T-cell (primary cell): Measurements from ENCODE around the gene KRTAP10-9. TPM values are rescaled to one million over a fixed set of nuclear protein-coding genes. Genes with fewer than 3 reads are reported as not detected.

Experiments
- ATAC-seq, 4 experiments: fragments of 200-7000 bp in 3 of 4; fragments of 150-1000 bp in 1 of 4; cut with Tn5 transposase; replicated peaks in 1 of 4; 1 replicate in 3 of 4; 2 replicates in 1 of 4; pipeline ENCODE4 v1.10.0; 2021; ENCODE audit warnings: moderate library complexity in 3 of 4, mild to moderate bottlenecking in 2 of 4, moderate number of reproducible peaks in 1 of 4
- CTCF ChIA-PET, 2 donors: fragments of 300-600 bp; sonication (Branson Sonifier 250); formaldehyde crosslinking; loops; one replicate each; lab custom pipeline; 2022; ENCODE audit warnings: antibody characterized with exemption in 2 of 2; lab: Charles Lee
- POLR2A ChIA-PET, 2 donors: fragments of 300-600 bp; sonication (Branson Sonifier 250); formaldehyde crosslinking; loops; one replicate each; lab custom pipeline; 2022; ENCODE audit warnings: antibody characterized with exemption in 2 of 2; lab: Charles Lee
- DNase-seq, 35 experiments: peaks; one replicate each; pipeline versions ENCODE4 v3.0.0 to v3.0.0-alpha.2; 2013 to 2023
- H3K27ac ChIP-seq: one replicate; pipeline ENCODE4 v1.5.1; 2013; ENCODE audit warnings: low read length
- H3K27me3 ChIP-seq, 2 experiments: replicated peaks in 1 of 2; 1 replicate in 1 of 2; 2 replicates in 1 of 2; pipeline versions ENCODE4 v1.6.1 to v1.7.0; 2013; ENCODE audit warnings: low read length in 1 of 2, mixed read lengths in 1 of 2; ENCODE audit not compliant: control insufficient read depth in 2 of 2, insufficient read depth in 2 of 2; ENCODE audit errors: extremely low read depth in 1 of 2
- H3K36me3 ChIP-seq, 2 donors: 1 replicate in 1 of 2; 2 replicates in 1 of 2; pipeline versions ENCODE4 v1.6.1 to v1.7.0; 2013; ENCODE audit warnings: low read length in 1 of 2; ENCODE audit not compliant: control insufficient read depth in 2 of 2, insufficient read depth in 1 of 2; ENCODE audit errors: extremely low read depth in 1 of 2
- H3K4me1 ChIP-seq, 2 experiments: 1 replicate in 1 of 2; 2 replicates in 1 of 2; pipeline versions ENCODE4 v1.6.1 to v1.7.0; 2013; ENCODE audit warnings: low read length in 2 of 2, mixed read lengths in 1 of 2; ENCODE audit not compliant: insufficient read depth in 2 of 2, control insufficient read depth in 1 of 2; ENCODE audit errors: extremely low read depth in 1 of 2
- H3K4me3 ChIP-seq, 2 donors: 1 replicate in 1 of 2; 2 replicates in 1 of 2; pipeline versions ENCODE4 v1.5.1 to v1.7.0; 2013; ENCODE audit warnings: mild to moderate bottlenecking in 2 of 2, low read length in 1 of 2, moderate library complexity in 1 of 2; ENCODE audit not compliant: control insufficient read depth in 1 of 2; ENCODE audit errors: extremely low read depth in 1 of 2
- H3K9me3 ChIP-seq: 2 replicates; pipeline ENCODE4 v1.7.0; 2013
- H3K27ac Mint-ChIP-seq, 2 donors: one replicate each; pipeline ENCODE4 v1.8.0; 2020 to 2021; ENCODE audit warnings: mild to moderate bottlenecking in 2 of 2, mixed read lengths in 2 of 2
- H3K27me3 Mint-ChIP-seq, 2 donors: one replicate each; pipeline ENCODE4 v1.8.0; 2021 to 2022; ENCODE audit warnings: mixed read lengths in 2 of 2
- H3K36me3 Mint-ChIP-seq: one replicate; pipeline ENCODE4 v1.8.0; 2021; ENCODE audit warnings: mixed read lengths
- H3K4me1 Mint-ChIP-seq, 3 donors: one replicate each; pipeline ENCODE4 v1.8.0; 2020 to 2022; ENCODE audit warnings: mixed read lengths in 3 of 3, mild to moderate bottlenecking in 1 of 3
- H3K4me3 Mint-ChIP-seq, 3 donors: one replicate each; pipeline ENCODE4 v1.8.0; 2020 to 2022; ENCODE audit warnings: mild to moderate bottlenecking in 3 of 3, mixed read lengths in 3 of 3, moderate library complexity in 3 of 3
- H3K9me3 Mint-ChIP-seq, 3 donors: one replicate each; pipeline ENCODE4 v1.8.0; 2020 to 2022; ENCODE audit warnings: mixed read lengths in 3 of 3
- WGBS: methylation state at CpG from one replicate; pipeline ENCODE4 v1.1.5; 2013; ENCODE audit warnings: missing lambda C conversion rate; ENCODE audit not compliant: insufficient coverage; 5-methylcytosine and 5-hydroxymethylcytosine counted together
- total RNA-seq, 35 experiments: library from RNA in 6 of 35; stranded (reverse) in 6 of 35; fragments of 120-200 nt in 1 of 35; gene quantifications; one replicate each; pipeline versions ENCODE4 v1.2.1 to v1.2.4 and lab custom pipeline; 2013 to 2026

KRTAP10-9 gene
- total RNA-seq, 5 donors from 2014 or later (not counting 1 experiment from before 2014, with no cell fraction given) = not detected

DNA sequence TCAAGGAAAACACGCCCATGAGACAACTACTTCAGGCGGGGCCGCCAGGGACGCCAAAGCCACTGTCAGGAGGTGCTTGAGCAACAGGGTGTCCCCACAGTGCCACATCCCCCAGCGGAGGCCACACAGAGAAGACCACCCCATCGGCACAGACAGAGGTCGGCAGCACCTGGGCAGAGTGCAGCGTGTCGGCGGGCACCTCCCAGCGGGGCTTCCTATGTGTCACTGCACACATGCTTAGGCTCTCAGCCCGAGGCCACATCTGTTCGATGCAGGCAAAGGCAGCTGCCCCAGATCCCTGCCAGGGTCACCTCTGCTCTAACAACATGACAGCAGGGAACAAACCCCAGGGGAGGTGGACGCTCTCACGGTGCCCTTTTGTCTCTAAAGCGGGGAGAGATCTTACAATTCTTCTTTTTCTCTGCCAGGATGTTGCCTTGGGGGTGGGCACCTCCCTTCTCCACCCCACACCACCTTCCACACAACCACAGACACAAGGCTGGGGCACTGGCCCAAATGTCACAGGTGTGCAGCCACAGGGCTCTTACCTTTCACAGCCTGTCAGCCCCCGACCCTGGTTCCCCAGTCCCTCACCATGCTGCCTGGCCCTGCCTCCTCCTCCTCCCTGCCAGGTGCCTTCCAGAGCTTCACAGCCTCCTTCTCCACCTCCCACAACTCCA is 10.8 kb upstream of the KRTAP10-9 start:
- ATAC-seq (no peak), DNase-seq (no peak)
- WGBS = 60% methylated on average over 8 of the region's 17 CpGs
- Mint-ChIP-seq H3K4me3 (peak overlapping the region in 2 of 3 donors; percentile 6 to 46), H3K9me3 (peaks cover 17 to 26% (median 17%) of the 10 kb centered on the region in 3 donors), H3K27me3 (no peaks in the 10 kb centered on the region), H3K36me3 (peaks cover 18% of the 10 kb centered on the region), H3K4me1 (peaks cover 46 to 62% (median 58%) of the 10 kb centered on the region in 3 donors), H3K27ac (peak overlapping the region; percentile 39 to 71)
- peaks cover 6% of the 10 kb centered on the region for H3K9me3 ChIP-seq
- POLR2A ChIA-PET = interaction anchor here in 1 of 2 donors (0.5 kb wide), 1 partner anchor 36 kb away, joined by 3 read pairs; no protein-coding TSS in a partner anchor
- CTCF ChIA-PET = interaction anchor here in 1 of 2 donors (0.6 kb wide), 1 partner anchor 81 kb away, joined by 6 read pairs; no protein-coding TSS in a partner anchor
- H3K36me3 ChIP-seq = no peaks in the 10 kb centered on the region
- peaks cover 17 to 43% of the 10 kb centered on the region in 2 experiments for H3K4me1 ChIP-seq
- H3K4me3 ChIP-seq = no peak overlapping the region
- peaks cover 0 to 9% of the 10 kb centered on the region in 2 experiments for H3K27me3 ChIP-seq
- no peak overlapping the region for H3K27ac ChIP-seq

DNA sequence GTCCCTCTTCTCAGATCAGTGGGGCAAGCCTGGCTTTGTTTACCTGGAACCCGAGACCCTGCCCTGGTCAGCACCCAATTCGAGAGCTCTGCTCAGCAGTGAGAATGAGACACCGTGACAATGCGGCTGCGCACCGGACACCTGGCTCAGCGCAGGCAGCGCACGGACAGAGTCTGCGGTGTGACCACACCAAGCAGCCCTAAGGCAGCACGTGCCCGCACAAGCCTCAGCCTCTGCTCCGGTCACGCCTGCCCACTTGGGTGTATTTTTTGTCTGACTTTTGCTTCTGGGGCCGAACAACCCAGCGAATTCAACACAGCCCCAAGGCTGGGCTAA is 10.3 kb upstream of the KRTAP10-9 start:
- 92% methylated on average over 16 of the region's 16 CpGs for WGBS
- Mint-ChIP-seq H3K9me3 (peaks cover 15 to 21% (median 17%) of the 10 kb centered on the region in 3 donors), H3K27ac (peak overlapping the region; percentile 31 to 71), H3K36me3 (peaks cover 18% of the 10 kb centered on the region), H3K4me1 (peaks cover 46 to 62% (median 58%) of the 10 kb centered on the region in 3 donors), H3K27me3 (no peaks in the 10 kb centered on the region), H3K4me3 (peak overlapping the region in 2 of 3 donors; percentile 6 to 46)
- Histone ChIP-seq H3K4me3 (no peak overlapping the region), H3K4me1 (peaks cover 17 to 43% of the 10 kb centered on the region in 2 experiments), H3K27me3 (peaks cover 0 to 9% of the 10 kb centered on the region in 2 experiments), H3K27ac (no peak overlapping the region), H3K36me3 (no peaks in the 10 kb centered on the region), H3K9me3 (peaks cover 6% of the 10 kb centered on the region)
- CTCF ChIA-PET = interaction anchor here in 1 of 2 donors (0.6 kb wide), 1 partner anchor 81 kb away, joined by 6 read pairs; no protein-coding TSS in a partner anchor
- no peak for ATAC-seq
- no peak for DNase-seq
- POLR2A ChIA-PET = interaction anchor here in 1 of 2 donors (0.5 kb wide), 1 partner anchor 35 kb away, joined by 3 read pairs; no protein-coding TSS in a partner anchor

DNA sequence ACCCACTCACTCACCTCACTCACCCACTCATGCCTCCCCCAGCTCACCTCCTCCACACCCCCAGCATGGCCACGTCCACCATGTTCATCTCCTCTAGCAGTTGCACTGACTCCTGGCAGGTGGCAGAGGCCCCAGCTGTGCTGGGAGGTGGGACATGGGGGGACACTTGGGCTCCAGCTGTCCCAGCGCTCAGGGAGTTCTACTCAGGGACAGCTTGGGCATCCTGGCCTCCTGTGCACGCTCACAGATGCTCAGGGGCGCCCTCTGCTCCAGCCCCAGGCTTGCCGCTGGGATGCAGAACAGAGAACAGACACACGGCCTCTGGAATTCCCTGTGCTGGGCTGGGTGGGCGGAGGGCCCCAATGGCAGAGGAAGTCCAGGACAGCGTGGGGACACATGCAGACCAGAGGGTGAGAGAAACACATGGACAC is 9.8 kb upstream of the KRTAP10-9 start:
- DNase-seq (no peak), ATAC-seq (no peak)
- WGBS = 89% methylated on average over 7 of the region's 8 CpGs
- H3K4me3 Mint-ChIP-seq = peak overlapping the region in 1 of 3 donors; percentile 46
- Histone ChIP-seq H3K27ac (peak overlapping the region; percentile 82), H3K9me3 (peaks cover 6% of the 10 kb centered on the region), H3K4me3 (no peak overlapping the region), H3K36me3 (no peaks in the 10 kb centered on the region), H3K4me1 (peaks cover 17 to 43% of the 10 kb centered on the region in 2 experiments), H3K27me3 (peaks cover 0 to 9% of the 10 kb centered on the region in 2 experiments)
- peaks cover 18% of the 10 kb centered on the region for H3K36me3 Mint-ChIP-seq
- peaks cover 46 to 62% (median 58%) of the 10 kb centered on the region in 3 donors for H3K4me1 Mint-ChIP-seq
- CTCF ChIA-PET = no interaction called here
- peaks cover 15 to 20% (median 17%) of the 10 kb centered on the region in 3 donors for H3K9me3 Mint-ChIP-seq
- H3K27ac Mint-ChIP-seq = peak overlapping the region; percentile 66 to 95
- H3K27me3 Mint-ChIP-seq = no peaks in the 10 kb centered on the region
- POLR2A ChIA-PET = no interaction called here

DNA sequence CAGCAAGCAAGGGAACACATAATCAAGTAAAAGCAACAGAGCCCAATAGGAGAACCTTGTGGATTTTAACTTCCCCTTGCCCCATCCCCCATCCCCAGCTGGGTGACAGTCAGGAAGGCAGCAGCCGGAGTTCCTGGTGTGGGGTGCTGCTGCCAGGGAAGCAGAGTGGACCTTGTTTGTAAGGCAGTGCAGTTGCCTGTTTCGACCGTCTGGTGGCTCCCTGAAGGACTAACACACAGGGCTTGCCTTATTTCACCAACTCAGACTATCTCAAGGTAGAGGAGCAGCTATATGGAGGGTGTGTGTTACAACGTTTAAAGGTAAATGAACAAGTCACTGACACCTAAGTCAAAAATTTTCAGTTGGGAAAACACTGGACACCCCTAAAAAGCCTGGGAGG is 8.4 kb upstream of the KRTAP10-9 start:
- POLR2A ChIA-PET = interaction anchor here in 1 of 2 donors (1.1 kb wide), 1 partner anchor 39 kb away, joined by 4 read pairs; the partner anchor contains the start of gene KRTAP12-3
- DNase-seq (peak in 5 of 35 experiments; percentile 4 to 39 (median 10)), ATAC-seq (peak; percentile 30 to 63 (median 40))
- WGBS = no CpG with 5 or more reads among the region's 4 CpGs
- peak overlapping the region; percentile 11 to 74 (median 47) for H3K4me3 Mint-ChIP-seq
- peaks cover 17 to 43% of the 10 kb centered on the region in 2 experiments for H3K4me1 ChIP-seq
- no peaks in the 10 kb centered on the region for H3K27me3 Mint-ChIP-seq
- H3K4me1 Mint-ChIP-seq = peaks cover 46 to 62% (median 55%) of the 10 kb centered on the region in 3 donors
- no peaks in the 10 kb centered on the region for H3K36me3 ChIP-seq
- H3K27me3 ChIP-seq = peaks cover 0 to 9% of the 10 kb centered on the region in 2 experiments
- H3K9me3 Mint-ChIP-seq = peaks cover 28 to 33% (median 29%) of the 10 kb centered on the region in 3 donors
- CTCF ChIA-PET = interaction anchor here (0.5 to 1.6 kb wide), 7 partner anchors 10 to 76 kb away, joined by 3 to 10 read pairs (median 3); partner anchors contain the start of genes KRTAP12-3 (in 1 of the 2) and KRTAP12-4 (in 1 of the 2)
- peak overlapping the region; percentile 82 for H3K27ac ChIP-seq
- peaks cover 30% of the 10 kb centered on the region for H3K36me3 Mint-ChIP-seq
- H3K27ac Mint-ChIP-seq = peak overlapping the region; percentile 95 to 98
- H3K9me3 ChIP-seq = peaks cover 7% of the 10 kb centered on the region
- peak overlapping the region in 1 of 2 donors; percentile 10 for H3K4me3 ChIP-seq

DNA sequence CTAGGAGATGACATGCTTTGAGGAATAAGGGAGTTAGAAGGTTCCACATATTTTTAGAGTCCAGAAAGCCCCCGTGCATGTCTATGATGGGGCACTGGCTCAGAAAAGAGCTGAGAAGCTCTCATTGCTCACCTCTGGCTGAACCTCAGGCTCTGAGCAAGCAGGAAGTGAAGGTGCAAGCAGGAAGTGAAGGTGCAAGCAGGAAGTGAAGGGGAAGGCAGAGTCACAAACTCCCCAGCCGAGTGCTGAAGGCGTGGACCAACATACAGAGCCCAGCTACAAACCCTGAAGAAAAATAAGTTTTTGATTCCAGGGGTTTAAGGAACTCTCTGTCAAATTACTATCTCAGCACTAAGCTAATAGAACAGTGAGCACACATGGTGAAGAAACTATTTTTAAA is 8.0 kb upstream of the KRTAP10-9 start:
- Mint-ChIP-seq H3K27me3 (no peaks in the 10 kb centered on the region), H3K9me3 (peaks cover 32 to 37% (median 33%) of the 10 kb centered on the region in 3 donors), H3K27ac (peak overlapping the region; percentile 95 to 98), H3K36me3 (peaks cover 31% of the 10 kb centered on the region), H3K4me1 (peaks cover 46 to 62% (median 55%) of the 10 kb centered on the region in 3 donors), H3K4me3 (peak overlapping the region; percentile 11 to 74 (median 47))
- peaks cover 17 to 43% of the 10 kb centered on the region in 2 experiments for H3K4me1 ChIP-seq
- 0% methylated on average over 1 of the region's 3 CpGs for WGBS
- H3K36me3 ChIP-seq = no peaks in the 10 kb centered on the region
- CTCF ChIA-PET = interaction anchor here (0.5 to 1.6 kb wide), 9 partner anchors 10 to 126 kb away, joined by 3 to 10 read pairs (median 3); partner anchors contain the start of genes KRTAP12-3 (in 1 of the 2) and KRTAP12-4 (in 1 of the 2)
- DNase-seq (peak; percentile 43 to 81 (median 60)), ATAC-seq (peak; percentile 97 to 100 (median 100))
- POLR2A ChIA-PET = interaction anchor here in 1 of 2 donors (0.5 to 1.1 kb wide), 2 partner anchors 39 to 175 kb away, joined by 4 read pairs; partner anchors contain the start of gene KRTAP12-3
- H3K4me3 ChIP-seq = peak overlapping the region in 1 of 2 donors; percentile 10
- H3K9me3 ChIP-seq = peaks cover 7% of the 10 kb centered on the region
- H3K27ac ChIP-seq = peak overlapping the region; percentile 82
- H3K27me3 ChIP-seq = peaks cover 0 to 9% of the 10 kb centered on the region in 2 experiments

DNA sequence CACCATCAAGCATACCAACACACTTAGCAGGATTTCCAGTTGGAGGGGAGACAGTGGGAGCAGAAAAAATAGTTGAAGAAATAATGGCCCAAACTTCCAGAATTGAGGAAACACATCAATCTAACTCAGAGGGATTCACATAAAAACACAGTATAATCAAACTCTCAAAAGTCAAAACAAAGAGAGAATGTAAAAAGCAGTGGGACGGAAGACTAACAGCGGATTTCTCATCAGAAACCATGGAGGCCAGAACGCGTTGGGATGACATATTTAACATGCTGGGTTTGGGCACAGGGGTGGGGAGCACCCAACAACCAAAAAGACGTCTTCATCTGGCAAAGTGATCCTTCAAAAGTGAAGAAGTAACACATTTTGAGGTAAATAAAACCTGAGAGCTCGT is 7.0 kb upstream of the KRTAP10-9 start:
- peak overlapping the region in 1 of 3 donors; percentile 74 for H3K4me3 Mint-ChIP-seq
- Histone ChIP-seq H3K27me3 (peaks cover 0 to under 1% of the 10 kb centered on the region in 2 experiments), H3K27ac (peak overlapping the region; percentile 82), H3K9me3 (peaks cover 7% of the 10 kb centered on the region), H3K4me1 (peaks cover 17 to 43% of the 10 kb centered on the region in 2 experiments), H3K36me3 (no peaks in the 10 kb centered on the region), H3K4me3 (no peak overlapping the region)
- peak overlapping the region; percentile 95 to 98 for H3K27ac Mint-ChIP-seq
- H3K27me3 Mint-ChIP-seq = no peaks in the 10 kb centered on the region
- CTCF ChIA-PET = interaction anchor here in 1 of 2 donors (1.3 to 1.6 kb wide), 2 partner anchors 38 to 49 kb away, joined by 3 to 10 read pairs; partner anchors contain the start of gene KRTAP12-3
- H3K36me3 Mint-ChIP-seq = peaks cover 34% of the 10 kb centered on the region
- peaks cover 39 to 45% (median 41%) of the 10 kb centered on the region in 3 donors for H3K9me3 Mint-ChIP-seq
- DNase-seq (no peak), ATAC-seq (no peak)
- POLR2A ChIA-PET = no interaction called here
- 96% methylated on average over 4 of the region's 6 CpGs for WGBS
- H3K4me1 Mint-ChIP-seq = peaks cover 46 to 56% (median 52%) of the 10 kb centered on the region in 3 donors
